WTC11 (cell line): ENCODE measurements around the gene LARP4B. TPM values are rescaled to one million over a fixed set of nuclear protein-coding genes. Genes with fewer than 3 reads are reported as not detected.

Experiments
- ATAC-seq: fragments of 200-7000 bp; cut with Tn5 transposase; 2 replicates; pipeline ENCODE4 v1.10.0; 2021; ENCODE audit warnings: mild to moderate bottlenecking, moderate library complexity
- CTCF ChIA-PET: fragments of 300-600 bp; sonication (Branson Sonifier 250); formaldehyde crosslinking; loops from one replicate; lab custom pipeline; 2021; ENCODE audit warnings: antibody characterized with exemption; lab: Charles Lee
- POLR2A ChIA-PET: fragments of 350-600 bp; sonication (Branson Sonifier 250); formaldehyde crosslinking; loops from one replicate; lab custom pipeline; 2021; ENCODE audit warnings: antibody characterized with exemption; lab: Charles Lee
- DNase-seq: peaks from one replicate; pipeline ENCODE4 v3.0.0; 2021; ENCODE audit warnings: low spot score
- H3K27ac Mint-ChIP-seq: 2 replicates; pipeline ENCODE4 v1.8.0; 2021; ENCODE audit warnings: mixed read lengths
- H3K27me3 Mint-ChIP-seq: 2 replicates; pipeline ENCODE4 v1.8.0; 2021; ENCODE audit warnings: low read depth, mild to moderate bottlenecking, moderate library complexity, mixed read lengths
- H3K36me3 Mint-ChIP-seq: 2 replicates; pipeline ENCODE4 v1.8.0; 2021; ENCODE audit warnings: mixed read lengths
- H3K4me1 Mint-ChIP-seq: 2 replicates; pipeline ENCODE4 v1.8.0; 2022; ENCODE audit warnings: mixed read lengths
- H3K4me3 Mint-ChIP-seq: 2 replicates; pipeline ENCODE4 v1.8.0; 2021; ENCODE audit warnings: mild to moderate bottlenecking, moderate library complexity, mixed read lengths
- H3K9me3 Mint-ChIP-seq: 2 replicates; pipeline ENCODE4 v1.8.0; 2021; ENCODE audit warnings: mixed read lengths
- EMX1 ChIP-seq: fragments of 250-450 bp; sonication (Bioruptor Pico); IDR thresholded peaks from 2 replicates; pipeline ENCODE4 v1.8.0; 2021; ENCODE audit warnings: mild to moderate bottlenecking
- FOXK1 ChIP-seq: sonication (generic); formaldehyde crosslinking; IDR thresholded peaks from 2 replicates; pipeline ENCODE4 v1.8.0; 2022; ENCODE audit warnings: mild to moderate bottlenecking, moderate library complexity, missing genetic modification reagents
- MXD4 ChIP-seq: fragments of 250-450 bp; sonication (Bioruptor Pico); IDR thresholded peaks from 2 replicates; pipeline ENCODE4 v1.8.0; 2021; ENCODE audit warnings: mild to moderate bottlenecking, moderate library complexity, borderline replicate concordance
- MYBL2 ChIP-seq: sonication (generic); formaldehyde crosslinking; IDR thresholded peaks from 2 replicates; pipeline ENCODE4 v1.8.1; 2023; ENCODE audit warnings: mild to moderate bottlenecking, moderate library complexity, missing genetic modification reagents
- NR1H2 ChIP-seq: sonication (generic); formaldehyde crosslinking; IDR thresholded peaks from 2 replicates; pipeline ENCODE4 v1.9.0; 2021; ENCODE audit warnings: mild to moderate bottlenecking, moderate library complexity, missing genetic modification reagents
- NR2C2 ChIP-seq: sonication (generic); formaldehyde crosslinking; IDR thresholded peaks from 2 replicates; pipeline ENCODE4 v1.8.0; 2022; ENCODE audit warnings: mild to moderate bottlenecking, missing genetic modification reagents
- SOX15 ChIP-seq: fragments of 250-450 bp; sonication (Bioruptor Pico); IDR thresholded peaks from 2 replicates; pipeline ENCODE4 v1.9.0; 2021; ENCODE audit warnings: mild to moderate bottlenecking
- TCF7 ChIP-seq: sonication (generic); formaldehyde crosslinking; IDR thresholded peaks from 2 replicates; pipeline ENCODE4 v1.8.0; 2022; ENCODE audit warnings: mild to moderate bottlenecking, low read depth, missing genetic modification reagents, moderate library complexity
- ZNF138 ChIP-seq: sonication (generic); formaldehyde crosslinking; conservative IDR thresholded peaks from 2 replicates; pipeline ENCODE4 v1.8.1; 2022; ENCODE audit warnings: mild to moderate bottlenecking, moderate library complexity, missing genetic modification reagents
- ZNF416 ChIP-seq: fragments of 250-450 bp; sonication (Bioruptor Pico); IDR thresholded peaks from 2 replicates; pipeline ENCODE4 v1.9.0; 2021; ENCODE audit warnings: mild to moderate bottlenecking, inconsistent platforms
- ZNF671 ChIP-seq: fragments of 250-450 bp; sonication (Bioruptor Pico); IDR thresholded peaks from 2 replicates; pipeline ENCODE4 v1.8.0; 2021; ENCODE audit warnings: mild to moderate bottlenecking
- total RNA-seq: library from RNA; stranded (reverse); gene quantifications from 3 replicates; pipeline ENCODE4 v1.2.3, GENCODE V29; 2021
- TF ChIP-seq, protein P1 (sequence below): sonication (generic); formaldehyde crosslinking; conservative IDR thresholded peaks from 2 replicates; pipeline ENCODE4 v1.8.1; 2023; ENCODE audit warnings: mild to moderate bottlenecking, low read depth, missing genetic modification reagents, moderate library complexity
- TF ChIP-seq, protein P2 (sequence below): sonication (generic); formaldehyde crosslinking; IDR thresholded peaks from 2 replicates; pipeline ENCODE4 v1.8.1; 2022; ENCODE audit warnings: low read depth, mild to moderate bottlenecking, moderate library complexity, missing genetic modification reagents, borderline replicate concordance
- TF ChIP-seq, protein P3 (sequence below): sonication (generic); formaldehyde crosslinking; IDR thresholded peaks from 2 replicates; pipeline ENCODE4 v1.8.0; 2023; ENCODE audit warnings: mild to moderate bottlenecking, missing genetic modification reagents
- TF ChIP-seq, protein P4 (sequence below): sonication (generic); formaldehyde crosslinking; IDR thresholded peaks from 2 replicates; pipeline ENCODE4 v1.8.1; 2022; ENCODE audit warnings: missing genetic modification reagents, borderline replicate concordance
- TF ChIP-seq, protein P5 (sequence below): fragments of 250-450 bp; sonication (Bioruptor Pico); IDR thresholded peaks from 2 replicates; pipeline ENCODE4 v1.9.0; 2021; ENCODE audit warnings: moderate library complexity, mild to moderate bottlenecking, inconsistent platforms, borderline replicate concordance

The LARP4B gene
- total RNA-seq, 1 experiment from 2014 or later: 87.1 TPM

DNA sequence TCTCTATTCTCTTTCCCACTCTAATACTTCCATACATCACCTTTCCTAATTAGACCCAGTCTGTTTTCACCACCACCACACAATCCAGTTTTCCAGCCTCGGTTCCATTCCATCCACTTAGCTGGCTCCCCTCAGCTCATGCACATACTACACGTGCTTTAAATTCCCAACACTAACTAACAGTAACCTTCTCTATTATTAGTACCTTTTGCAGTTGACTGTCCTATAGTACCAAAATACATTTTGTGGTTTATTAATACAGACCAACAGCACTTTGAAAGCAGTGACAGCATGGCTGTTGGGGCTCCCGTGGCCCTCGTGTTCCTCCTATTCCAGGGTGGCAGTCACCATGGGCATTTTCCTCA is 64.9 kb downstream of the LARP4B start:
- Mint-ChIP-seq H3K27me3 (no peaks in the 10 kb centered on the region), H3K9me3 (0 out of 2 replicates have a peak, but pooled peaks cover 3% of the 10 kb centered on the region), H3K4me3 (no peak overlapping the region), H3K27ac (peak overlapping the region; percentile 86; the same call in 1 of the 2 replicates), H3K4me1 (peaks cover 25% of the 10 kb centered on the region), H3K36me3 (peaks cover 45% of the 10 kb centered on the region)
- TF ChIP-seq TCF7 (no peak), ZNF671 (CRISPR knock-in tag) (no peak), MYBL2 (CRISPR knock-in tag) (no peak), EMX1 (CRISPR knock-in tag) (no peak), MXD4 (CRISPR knock-in tag) (no peak), ZNF416 (CRISPR knock-in tag) (no peak)
- TF ChIP-seq, protein P1, sequence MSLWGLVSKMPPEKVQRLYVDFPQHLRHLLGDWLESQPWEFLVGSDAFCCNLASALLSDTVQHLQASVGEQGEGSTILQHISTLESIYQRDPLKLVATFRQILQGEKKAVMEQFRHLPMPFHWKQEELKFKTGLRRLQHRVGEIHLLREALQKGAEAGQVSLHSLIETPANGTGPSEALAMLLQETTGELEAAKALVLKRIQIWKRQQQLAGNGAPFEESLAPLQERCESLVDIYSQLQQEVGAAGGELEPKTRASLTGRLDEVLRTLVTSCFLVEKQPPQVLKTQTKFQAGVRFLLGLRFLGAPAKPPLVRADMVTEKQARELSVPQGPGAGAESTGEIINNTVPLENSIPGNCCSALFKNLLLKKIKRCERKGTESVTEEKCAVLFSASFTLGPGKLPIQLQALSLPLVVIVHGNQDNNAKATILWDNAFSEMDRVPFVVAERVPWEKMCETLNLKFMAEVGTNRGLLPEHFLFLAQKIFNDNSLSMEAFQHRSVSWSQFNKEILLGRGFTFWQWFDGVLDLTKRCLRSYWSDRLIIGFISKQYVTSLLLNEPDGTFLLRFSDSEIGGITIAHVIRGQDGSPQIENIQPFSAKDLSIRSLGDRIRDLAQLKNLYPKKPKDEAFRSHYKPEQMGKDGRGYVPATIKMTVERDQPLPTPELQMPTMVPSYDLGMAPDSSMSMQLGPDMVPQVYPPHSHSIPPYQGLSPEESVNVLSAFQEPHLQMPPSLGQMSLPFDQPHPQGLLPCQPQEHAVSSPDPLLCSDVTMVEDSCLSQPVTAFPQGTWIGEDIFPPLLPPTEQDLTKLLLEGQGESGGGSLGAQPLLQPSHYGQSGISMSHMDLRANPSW (CRISPR knock-in tag): no peak
- TF ChIP-seq, protein P2, sequence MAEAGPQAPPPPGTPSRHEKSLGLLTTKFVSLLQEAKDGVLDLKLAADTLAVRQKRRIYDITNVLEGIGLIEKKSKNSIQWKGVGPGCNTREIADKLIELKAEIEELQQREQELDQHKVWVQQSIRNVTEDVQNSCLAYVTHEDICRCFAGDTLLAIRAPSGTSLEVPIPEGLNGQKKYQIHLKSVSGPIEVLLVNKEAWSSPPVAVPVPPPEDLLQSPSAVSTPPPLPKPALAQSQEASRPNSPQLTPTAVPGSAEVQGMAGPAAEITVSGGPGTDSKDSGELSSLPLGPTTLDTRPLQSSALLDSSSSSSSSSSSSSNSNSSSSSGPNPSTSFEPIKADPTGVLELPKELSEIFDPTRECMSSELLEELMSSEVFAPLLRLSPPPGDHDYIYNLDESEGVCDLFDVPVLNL: no peak
- TF ChIP-seq, protein P3, sequence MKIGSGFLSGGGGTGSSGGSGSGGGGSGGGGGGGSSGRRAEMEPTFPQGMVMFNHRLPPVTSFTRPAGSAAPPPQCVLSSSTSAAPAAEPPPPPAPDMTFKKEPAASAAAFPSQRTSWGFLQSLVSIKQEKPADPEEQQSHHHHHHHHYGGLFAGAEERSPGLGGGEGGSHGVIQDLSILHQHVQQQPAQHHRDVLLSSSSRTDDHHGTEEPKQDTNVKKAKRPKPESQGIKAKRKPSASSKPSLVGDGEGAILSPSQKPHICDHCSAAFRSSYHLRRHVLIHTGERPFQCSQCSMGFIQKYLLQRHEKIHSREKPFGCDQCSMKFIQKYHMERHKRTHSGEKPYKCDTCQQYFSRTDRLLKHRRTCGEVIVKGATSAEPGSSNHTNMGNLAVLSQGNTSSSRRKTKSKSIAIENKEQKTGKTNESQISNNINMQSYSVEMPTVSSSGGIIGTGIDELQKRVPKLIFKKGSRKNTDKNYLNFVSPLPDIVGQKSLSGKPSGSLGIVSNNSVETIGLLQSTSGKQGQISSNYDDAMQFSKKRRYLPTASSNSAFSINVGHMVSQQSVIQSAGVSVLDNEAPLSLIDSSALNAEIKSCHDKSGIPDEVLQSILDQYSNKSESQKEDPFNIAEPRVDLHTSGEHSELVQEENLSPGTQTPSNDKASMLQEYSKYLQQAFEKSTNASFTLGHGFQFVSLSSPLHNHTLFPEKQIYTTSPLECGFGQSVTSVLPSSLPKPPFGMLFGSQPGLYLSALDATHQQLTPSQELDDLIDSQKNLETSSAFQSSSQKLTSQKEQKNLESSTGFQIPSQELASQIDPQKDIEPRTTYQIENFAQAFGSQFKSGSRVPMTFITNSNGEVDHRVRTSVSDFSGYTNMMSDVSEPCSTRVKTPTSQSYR (CRISPR knock-in tag): no peak
- CTCF ChIA-PET: no interaction called here
- DNase-seq (no peak), ATAC-seq (no peak)
- POLR2A ChIA-PET: no interaction called here

DNA sequence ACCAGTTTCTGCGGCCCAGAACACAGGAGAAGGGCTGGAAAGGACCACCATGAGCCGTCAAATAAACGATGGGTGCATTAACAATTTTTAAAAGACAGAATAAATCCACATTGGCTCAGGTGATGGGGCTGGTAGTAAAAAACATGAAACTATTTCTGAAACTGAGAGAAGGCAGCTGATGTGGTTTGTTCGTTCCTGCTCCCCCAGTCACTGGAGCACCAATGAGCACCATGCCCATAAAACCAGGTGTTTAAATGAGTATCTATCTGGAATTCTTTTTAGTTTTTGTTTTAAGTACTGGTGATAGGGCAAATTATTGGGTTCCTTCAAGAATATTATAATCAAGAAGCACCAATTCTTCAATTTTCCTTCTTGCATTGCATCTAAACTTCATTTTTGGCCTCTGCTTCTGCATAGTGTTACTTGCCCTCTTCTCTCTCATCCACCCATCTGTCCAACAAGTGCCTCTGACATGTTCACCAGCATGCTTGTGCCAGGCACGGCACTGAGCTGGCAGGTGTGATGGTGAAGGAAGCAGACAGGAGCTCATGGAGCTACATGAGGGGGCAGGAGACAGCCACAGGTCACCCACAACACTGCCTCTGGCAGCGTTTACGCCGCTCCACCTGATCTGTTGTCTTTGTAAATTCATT is 65.5 kb downstream of the LARP4B start:
- TF ChIP-seq NR1H2 (CRISPR knock-in tag): no peak
- Mint-ChIP-seq H3K4me1 (peaks cover 25% of the 10 kb centered on the region), H3K27me3 (no peaks in the 10 kb centered on the region), H3K36me3 (peaks cover 45% of the 10 kb centered on the region), H3K4me3 (no peak overlapping the region), H3K9me3 (0 out of 2 replicates have a peak, but pooled peaks cover 3% of the 10 kb centered on the region), H3K27ac (peak overlapping the region; percentile 86; the same call in 1 of the 2 replicates)
- CTCF ChIA-PET: no interaction called here
- ATAC-seq (no peak), DNase-seq (no peak)
- POLR2A ChIA-PET: no interaction called here

DNA sequence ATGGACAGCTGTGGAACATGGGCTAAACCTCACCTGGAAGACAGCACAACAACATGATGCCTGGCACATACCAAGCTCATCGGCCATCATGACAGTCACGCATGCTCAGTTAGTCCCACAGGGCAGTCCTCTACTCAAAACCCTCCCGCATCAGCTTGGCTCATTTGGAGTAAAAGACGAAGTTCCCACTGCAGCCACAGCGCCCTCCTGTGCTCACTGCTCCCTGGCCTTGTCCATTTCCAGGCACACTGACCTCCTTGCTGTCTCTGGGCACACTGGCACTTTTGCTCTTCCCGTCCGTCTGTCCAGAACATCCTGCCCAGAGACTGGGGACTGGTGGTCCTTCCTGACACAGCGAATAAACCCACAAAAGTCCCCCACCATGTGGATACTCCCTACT is 66.2 kb downstream of the LARP4B start:
- peak overlapping the region; percentile 9 for H3K27ac Mint-ChIP-seq
- ATAC-seq: peak; percentile 84
- POLR2A ChIA-PET: no interaction called here
- TF ChIP-seq ZNF138 (CRISPR knock-in tag) (no peak), FOXK1 (CRISPR knock-in tag) (no peak), NR2C2 (CRISPR knock-in tag) (no peak), SOX15 (no peak)
- TF ChIP-seq, protein P4, sequence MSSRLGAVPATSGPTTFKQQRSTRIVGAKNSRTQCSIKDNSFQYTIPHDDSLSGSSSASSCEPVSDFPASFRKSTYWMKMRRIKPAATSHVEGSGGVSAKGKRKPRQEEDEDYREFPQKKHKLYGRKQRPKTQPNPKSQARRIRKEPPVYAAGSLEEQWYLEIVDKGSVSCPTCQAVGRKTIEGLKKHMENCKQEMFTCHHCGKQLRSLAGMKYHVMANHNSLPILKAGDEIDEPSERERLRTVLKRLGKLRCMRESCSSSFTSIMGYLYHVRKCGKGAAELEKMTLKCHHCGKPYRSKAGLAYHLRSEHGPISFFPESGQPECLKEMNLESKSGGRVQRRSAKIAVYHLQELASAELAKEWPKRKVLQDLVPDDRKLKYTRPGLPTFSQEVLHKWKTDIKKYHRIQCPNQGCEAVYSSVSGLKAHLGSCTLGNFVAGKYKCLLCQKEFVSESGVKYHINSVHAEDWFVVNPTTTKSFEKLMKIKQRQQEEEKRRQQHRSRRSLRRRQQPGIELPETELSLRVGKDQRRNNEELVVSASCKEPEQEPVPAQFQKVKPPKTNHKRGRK (CRISPR knock-in tag): no peak
- TF ChIP-seq, protein P5, sequence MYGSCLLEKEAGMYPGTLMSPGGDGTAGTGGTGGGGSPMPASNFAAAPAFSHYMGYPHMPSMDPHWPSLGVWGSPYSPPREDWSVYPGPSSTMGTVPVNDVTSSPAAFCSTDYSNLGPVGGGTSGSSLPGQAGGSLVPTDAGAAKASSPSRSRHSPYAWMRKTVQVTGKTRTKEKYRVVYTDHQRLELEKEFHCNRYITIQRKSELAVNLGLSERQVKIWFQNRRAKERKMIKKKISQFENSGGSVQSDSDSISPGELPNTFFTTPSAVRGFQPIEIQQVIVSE (CRISPR knock-in tag): no peak
- TF ChIP-seq, protein P2: no peak
- TF ChIP-seq, all 79 proteins: peak for 0
- Mint-ChIP-seq H3K9me3 (0 out of 2 replicates have a peak, but pooled peaks cover 3% of the 10 kb centered on the region), H3K36me3 (peaks cover 50% of the 10 kb centered on the region), H3K27me3 (no peaks in the 10 kb centered on the region), H3K4me1 (peaks cover 25% of the 10 kb centered on the region), H3K4me3 (no peak overlapping the region)
- CTCF ChIA-PET: interaction anchor here (0.6 to 1.1 kb wide), 7 partner anchors 9 to 122 kb away, joined by 3 to 6 read pairs (median 3); partner anchors contain the start of gene GTPBP4
- DNase-seq: peak; percentile 54
